Lower lobe of right lung (tissue), 2 donors: ENCODE data around the gene ITPKB. TPM values are rescaled to one million over a fixed set of nuclear protein-coding genes. Genes with fewer than 3 reads are reported as not detected.

Source experiments
- ATAC-seq, 2 donors: fragments of 200-7000 bp; cut with Tn5 transposase; one replicate each; pipeline ENCODE4 v1.9.1; 2020 to 2022; ENCODE audit warnings: mild to moderate bottlenecking in 2 of 2, moderate library complexity in 2 of 2
- DNase-seq: peaks from one replicate; pipeline ENCODE4 v3.0.0-alpha.2; 2020
- H3K27ac ChIP-seq: fragments of 200-600 bp; one replicate; pipeline ENCODE4 v1.8.0; 2022
- H3K27me3 ChIP-seq: fragments of 200-600 bp; one replicate; pipeline ENCODE4 v1.8.0; 2022; ENCODE audit warnings: low read depth
- H3K36me3 ChIP-seq: fragments of 200-600 bp; one replicate; pipeline ENCODE4 v1.8.0; 2022; ENCODE audit warnings: mild to moderate bottlenecking
- H3K4me1 ChIP-seq: fragments of 200-600 bp; one replicate; pipeline ENCODE4 v1.8.0; 2022
- H3K4me3 ChIP-seq: fragments of 200-600 bp; one replicate; pipeline ENCODE4 v1.8.0; 2022; ENCODE audit warnings: mild to moderate bottlenecking
- H3K9me3 ChIP-seq: fragments of 200-600 bp; one replicate; pipeline ENCODE4 v1.8.0; 2022
- intact Hi-C: fragments of 100-400 bp; cut with DNase I; formaldehyde crosslinking; loops from one replicate; pipeline ENCODE4 v1.11.0; 2022
- total RNA-seq: library from RNA; stranded (reverse); fragmentation: NEBNext Ultra II Directional; extraction: Animal tissue kit (Norgen Biotek cat#: 25700); gene quantifications from one replicate; pipeline ENCODE4 v1.2.1, GENCODE V29; 2021
- TF ChIP-seq, protein P1 (sequence below): fragments of 200-600 bp; IDR thresholded peaks from one replicate; pipeline ENCODE4 v1.8.0; 2022; ENCODE audit warnings: antibody characterized with exemption, mild to moderate bottlenecking
- donor health status: DM: no; HTN: yes; CAD: no; lungs with severe emphysema.

ITPKB gene
- total RNA-seq, 1 donor from 2014 or later, result 42.3 TPM

- ATAC-seq, result no peak
- Histone ChIP-seq H3K9me3 (no peaks in the 10 kb centered on the region), H3K27ac (no peak overlapping the region), H3K4me3 (no peak overlapping the region), H3K4me1 (no peaks in the 10 kb centered on the region), H3K27me3 (no peaks in the 10 kb centered on the region), H3K36me3 (no peaks in the 10 kb centered on the region)
- no peak for DNase-seq
- intact Hi-C loops, result no loop called here
- TF ChIP-seq, protein P1, sequence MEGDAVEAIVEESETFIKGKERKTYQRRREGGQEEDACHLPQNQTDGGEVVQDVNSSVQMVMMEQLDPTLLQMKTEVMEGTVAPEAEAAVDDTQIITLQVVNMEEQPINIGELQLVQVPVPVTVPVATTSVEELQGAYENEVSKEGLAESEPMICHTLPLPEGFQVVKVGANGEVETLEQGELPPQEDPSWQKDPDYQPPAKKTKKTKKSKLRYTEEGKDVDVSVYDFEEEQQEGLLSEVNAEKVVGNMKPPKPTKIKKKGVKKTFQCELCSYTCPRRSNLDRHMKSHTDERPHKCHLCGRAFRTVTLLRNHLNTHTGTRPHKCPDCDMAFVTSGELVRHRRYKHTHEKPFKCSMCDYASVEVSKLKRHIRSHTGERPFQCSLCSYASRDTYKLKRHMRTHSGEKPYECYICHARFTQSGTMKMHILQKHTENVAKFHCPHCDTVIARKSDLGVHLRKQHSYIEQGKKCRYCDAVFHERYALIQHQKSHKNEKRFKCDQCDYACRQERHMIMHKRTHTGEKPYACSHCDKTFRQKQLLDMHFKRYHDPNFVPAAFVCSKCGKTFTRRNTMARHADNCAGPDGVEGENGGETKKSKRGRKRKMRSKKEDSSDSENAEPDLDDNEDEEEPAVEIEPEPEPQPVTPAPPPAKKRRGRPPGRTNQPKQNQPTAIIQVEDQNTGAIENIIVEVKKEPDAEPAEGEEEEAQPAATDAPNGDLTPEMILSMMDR, result no peak
Observed at GRCh38 chr1:226763905-226764264, 24.8 kb upstream of the ITPKB start.

DNA sequence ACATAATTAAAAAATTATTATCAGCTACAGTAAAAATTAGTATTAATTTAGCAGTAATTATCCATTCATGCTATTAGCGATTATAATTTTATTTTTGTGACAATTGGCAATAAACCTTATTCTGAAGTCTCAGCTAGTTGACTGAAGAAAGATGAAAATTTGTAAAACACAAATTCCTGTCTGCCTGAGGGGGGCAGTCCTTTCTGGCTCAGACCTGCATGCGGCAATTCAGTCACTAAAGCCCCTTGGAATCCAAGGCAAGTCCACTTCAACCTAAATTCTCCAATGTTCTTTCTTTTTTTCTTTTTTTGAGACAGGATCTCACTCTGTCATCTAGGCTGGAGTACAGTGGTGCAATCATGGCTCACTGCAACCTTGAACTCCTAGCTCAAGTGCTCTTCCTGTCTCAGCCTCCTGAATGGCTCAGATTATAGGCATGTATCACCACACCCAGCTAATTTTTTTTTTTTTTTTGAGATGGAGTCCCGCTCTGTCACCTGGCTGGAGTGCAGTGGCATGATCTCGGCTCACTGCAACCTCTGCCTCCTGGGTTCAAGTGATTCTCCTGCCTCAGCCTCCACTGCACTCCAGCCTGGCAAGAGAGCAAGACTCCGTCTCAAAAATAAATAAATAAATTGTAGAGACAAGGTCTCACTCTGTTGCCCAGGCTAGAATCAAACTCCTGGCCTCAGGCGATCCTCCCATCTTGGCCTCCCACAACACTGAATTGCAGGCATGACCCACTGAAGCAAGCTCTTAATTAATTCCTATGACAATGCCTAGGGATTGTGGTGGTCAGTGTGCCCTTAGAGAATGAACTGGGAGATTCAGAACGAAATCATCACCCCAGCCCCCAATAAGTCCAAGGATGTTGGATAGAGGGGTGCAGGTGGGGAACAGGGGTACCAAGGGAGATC lies 24.2 kb upstream of the ITPKB start:
- ATAC-seq, result no peak
- Histone ChIP-seq H3K9me3 (no peaks in the 10 kb centered on the region), H3K27ac (no peak overlapping the region), H3K4me3 (no peak overlapping the region), H3K27me3 (no peaks in the 10 kb centered on the region), H3K36me3 (no peaks in the 10 kb centered on the region), H3K4me1 (no peaks in the 10 kb centered on the region)
- TF ChIP-seq, protein P1, result no peak
- DNase-seq, result no peak
- intact Hi-C loops, result no loop called here

DNA sequence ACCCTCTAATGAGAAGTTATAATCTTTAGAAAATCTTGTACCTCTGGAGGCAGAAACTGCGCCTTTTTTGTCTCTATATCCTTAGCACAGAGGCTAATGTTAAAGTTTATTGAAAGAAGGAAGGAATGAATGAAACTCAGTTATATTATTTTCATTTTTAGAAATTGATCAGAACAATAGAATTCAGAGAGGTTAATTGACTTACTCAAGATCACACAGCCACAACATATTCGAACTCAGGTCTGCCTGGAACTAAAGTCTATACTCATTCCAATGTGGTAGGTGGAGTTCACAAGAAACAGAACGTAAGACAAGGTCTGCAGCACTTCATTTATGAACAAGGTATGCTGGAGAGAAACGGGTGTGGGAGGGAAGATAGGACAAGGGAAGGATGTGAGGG lies 23.0 kb upstream of the ITPKB start:
- Histone ChIP-seq H3K4me3 (no peak overlapping the region), H3K4me1 (no peaks in the 10 kb centered on the region), H3K27ac (no peak overlapping the region), H3K9me3 (no peaks in the 10 kb centered on the region), H3K36me3 (no peaks in the 10 kb centered on the region), H3K27me3 (no peaks in the 10 kb centered on the region)
- no peak for DNase-seq
- TF ChIP-seq, protein P1, result no peak
- ATAC-seq, result no peak
- intact Hi-C loops, result no loop called here

DNA sequence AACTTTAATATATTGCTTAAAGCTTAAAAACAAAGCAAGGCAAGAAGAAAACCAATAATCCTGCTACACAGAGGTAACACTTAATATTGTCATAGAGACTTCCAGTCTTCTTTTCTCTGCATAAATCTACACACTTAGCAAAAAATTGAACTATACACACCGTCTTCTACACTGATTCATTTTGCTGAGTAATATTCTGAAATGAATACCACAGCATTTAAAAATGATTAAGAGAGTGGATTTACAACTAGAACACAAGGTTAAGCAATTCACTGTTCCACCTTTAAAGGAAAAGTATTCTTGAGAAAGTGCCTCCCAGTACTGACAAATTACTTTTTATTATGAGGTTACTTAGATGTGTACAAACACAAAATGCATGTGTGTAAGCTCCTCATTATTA lies 22.2 kb upstream of the ITPKB start:
- no peaks in the 10 kb centered on the region for H3K36me3 ChIP-seq
- no peak for ATAC-seq
- TF ChIP-seq, protein P1, result no peak
- intact Hi-C loops, result no loop called here
- DNase-seq, result no peak
- no peak overlapping the region for H3K4me3 ChIP-seq
- H3K4me1 ChIP-seq, result no peaks in the 10 kb centered on the region
- H3K9me3 ChIP-seq, result no peaks in the 10 kb centered on the region
- H3K27ac ChIP-seq, result no peak overlapping the region
- no peaks in the 10 kb centered on the region for H3K27me3 ChIP-seq

DNA sequence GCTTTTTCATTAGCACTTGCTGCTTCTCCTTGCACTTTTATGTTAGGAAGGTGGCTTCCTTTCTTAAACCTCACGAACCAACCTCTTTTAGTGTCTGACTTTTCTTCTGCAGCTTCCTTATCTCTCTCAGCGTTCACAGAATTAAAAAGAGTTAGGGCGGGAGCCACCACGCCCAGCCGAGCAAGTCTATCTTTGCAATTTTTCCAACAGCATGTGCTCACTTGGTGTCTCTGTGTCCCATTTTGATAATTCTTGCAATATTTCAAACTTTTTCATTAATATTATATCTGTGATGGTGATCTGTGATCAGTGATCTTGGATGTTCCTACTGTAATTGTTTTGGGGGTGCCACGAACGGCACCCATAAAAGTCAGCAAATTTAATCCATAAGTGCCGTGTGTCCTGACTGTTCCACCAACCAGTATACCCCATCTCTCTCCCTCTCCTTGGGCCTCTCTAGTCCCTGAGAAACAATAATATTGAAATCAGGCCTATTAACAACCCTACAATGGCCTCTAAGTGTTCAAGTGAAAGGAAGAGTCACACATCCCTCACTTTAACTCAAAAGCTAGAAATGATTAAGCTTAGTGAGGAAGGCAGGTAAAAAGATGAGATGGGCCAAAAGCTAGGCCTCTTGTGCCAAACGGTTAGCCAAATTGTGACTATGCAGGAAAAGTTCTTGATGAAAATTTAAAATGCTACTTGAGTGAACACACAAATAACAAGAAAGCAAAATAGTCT lies 15.9 kb upstream of the ITPKB start:
- TF ChIP-seq, protein P1, result no peak
- H3K36me3 ChIP-seq, result no peaks in the 10 kb centered on the region
- no peak overlapping the region for H3K4me3 ChIP-seq
- no peak overlapping the region for H3K27ac ChIP-seq
- intact Hi-C loops, result no loop called here
- H3K27me3 ChIP-seq, result no peaks in the 10 kb centered on the region
- no peaks in the 10 kb centered on the region for H3K9me3 ChIP-seq
- DNase-seq, result no peak
- no peaks in the 10 kb centered on the region for H3K4me1 ChIP-seq
- ATAC-seq, result no peak
